Lower lobe of right lung (tissue), 2 donors: ENCODE results near the gene WDR59. TPM values are rescaled to one million over a fixed set of nuclear protein-coding genes. Genes with fewer than 3 reads are reported as not detected.

Source experiments
- ATAC-seq, 2 donors: fragments of 200-7000 bp; cut with Tn5 transposase; one replicate each; pipeline ENCODE4 v1.9.1; 2020 to 2022; ENCODE audit warnings: mild to moderate bottlenecking in 2 of 2, moderate library complexity in 2 of 2
- DNase-seq: peaks from one replicate; pipeline ENCODE4 v3.0.0-alpha.2; 2020
- H3K27ac ChIP-seq: fragments of 200-600 bp; one replicate; pipeline ENCODE4 v1.8.0; 2022
- H3K27me3 ChIP-seq: fragments of 200-600 bp; one replicate; pipeline ENCODE4 v1.8.0; 2022; ENCODE audit warnings: low read depth
- H3K36me3 ChIP-seq: fragments of 200-600 bp; one replicate; pipeline ENCODE4 v1.8.0; 2022; ENCODE audit warnings: mild to moderate bottlenecking
- H3K4me1 ChIP-seq: fragments of 200-600 bp; one replicate; pipeline ENCODE4 v1.8.0; 2022
- H3K4me3 ChIP-seq: fragments of 200-600 bp; one replicate; pipeline ENCODE4 v1.8.0; 2022; ENCODE audit warnings: mild to moderate bottlenecking
- H3K9me3 ChIP-seq: fragments of 200-600 bp; one replicate; pipeline ENCODE4 v1.8.0; 2022
- intact Hi-C: fragments of 100-400 bp; cut with DNase I; formaldehyde crosslinking; loops from one replicate; pipeline ENCODE4 v1.11.0; 2022
- total RNA-seq: library from RNA; stranded (reverse); fragmentation: NEBNext Ultra II Directional; extraction: Animal tissue kit (Norgen Biotek cat#: 25700); gene quantifications from one replicate; pipeline ENCODE4 v1.2.1, GENCODE V29; 2021
- TF ChIP-seq, protein P1 (sequence below): fragments of 200-600 bp; IDR thresholded peaks from one replicate; pipeline ENCODE4 v1.8.0; 2022; ENCODE audit warnings: antibody characterized with exemption, mild to moderate bottlenecking
- donor health status: DM: no; HTN: yes; CAD: no; lungs with severe emphysema.

The WDR59 gene
- total RNA-seq, 1 donor from 2014 or later = 49.5 TPM

DNA sequence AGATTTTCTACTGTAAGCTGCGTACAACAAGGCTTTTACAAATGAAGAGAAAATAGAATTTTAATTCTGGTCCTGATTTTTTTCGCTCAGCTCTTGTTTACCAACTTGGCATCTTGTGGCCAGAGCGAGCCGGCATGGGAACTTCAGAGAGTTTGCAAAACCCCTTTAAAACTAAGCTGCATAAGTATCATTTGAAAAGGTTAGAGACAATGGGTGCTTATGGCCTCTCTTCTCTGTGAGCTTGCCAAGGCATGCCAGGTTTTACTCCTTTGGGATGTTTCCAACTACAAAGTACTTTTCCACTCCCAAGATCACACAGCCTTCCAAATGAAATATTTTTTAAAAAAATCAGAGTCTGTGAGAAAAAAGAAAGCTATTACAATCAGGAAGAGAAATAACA lies 147.9 kb downstream of the WDR59 start:
- Histone ChIP-seq H3K9me3 (no peaks in the 10 kb centered on the region), H3K27me3 (no peaks in the 10 kb centered on the region), H3K27ac (no peak overlapping the region), H3K36me3 (no peaks in the 10 kb centered on the region), H3K4me3 (no peak overlapping the region), H3K4me1 (peaks cover 3% of the 10 kb centered on the region)
- intact Hi-C loops = no loop called here
- DNase-seq (no peak), ATAC-seq (no peak)
- TF ChIP-seq, protein P1, sequence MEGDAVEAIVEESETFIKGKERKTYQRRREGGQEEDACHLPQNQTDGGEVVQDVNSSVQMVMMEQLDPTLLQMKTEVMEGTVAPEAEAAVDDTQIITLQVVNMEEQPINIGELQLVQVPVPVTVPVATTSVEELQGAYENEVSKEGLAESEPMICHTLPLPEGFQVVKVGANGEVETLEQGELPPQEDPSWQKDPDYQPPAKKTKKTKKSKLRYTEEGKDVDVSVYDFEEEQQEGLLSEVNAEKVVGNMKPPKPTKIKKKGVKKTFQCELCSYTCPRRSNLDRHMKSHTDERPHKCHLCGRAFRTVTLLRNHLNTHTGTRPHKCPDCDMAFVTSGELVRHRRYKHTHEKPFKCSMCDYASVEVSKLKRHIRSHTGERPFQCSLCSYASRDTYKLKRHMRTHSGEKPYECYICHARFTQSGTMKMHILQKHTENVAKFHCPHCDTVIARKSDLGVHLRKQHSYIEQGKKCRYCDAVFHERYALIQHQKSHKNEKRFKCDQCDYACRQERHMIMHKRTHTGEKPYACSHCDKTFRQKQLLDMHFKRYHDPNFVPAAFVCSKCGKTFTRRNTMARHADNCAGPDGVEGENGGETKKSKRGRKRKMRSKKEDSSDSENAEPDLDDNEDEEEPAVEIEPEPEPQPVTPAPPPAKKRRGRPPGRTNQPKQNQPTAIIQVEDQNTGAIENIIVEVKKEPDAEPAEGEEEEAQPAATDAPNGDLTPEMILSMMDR = no peak

DNA sequence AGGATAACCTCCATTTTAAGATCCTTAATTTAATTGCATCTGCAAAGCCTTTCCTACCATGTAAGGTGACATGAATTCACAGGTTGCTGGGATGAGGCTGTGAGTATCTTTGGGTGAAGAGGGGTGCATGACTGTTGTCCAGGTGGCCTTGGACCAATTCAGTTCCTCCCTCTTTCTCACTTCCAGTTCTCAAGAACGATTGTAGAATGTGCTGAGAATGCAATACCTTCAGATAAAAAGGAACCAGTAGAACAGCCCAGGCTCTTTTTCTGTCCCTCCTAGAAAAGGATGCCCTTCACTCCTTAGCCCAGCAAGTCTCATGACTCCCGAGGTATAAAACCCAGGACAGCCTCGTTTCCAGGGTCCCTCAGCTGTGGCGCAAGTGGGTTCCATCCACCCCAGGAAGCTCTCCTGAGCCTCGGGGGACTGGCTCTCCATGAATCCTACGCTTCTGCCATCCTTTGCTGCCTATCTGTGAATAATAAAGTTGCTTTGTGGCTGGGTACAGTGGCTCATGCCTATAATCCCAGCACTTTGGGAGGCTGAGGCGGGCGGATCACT lies 148.7 kb downstream of the WDR59 start:
- DNase-seq = no peak
- H3K9me3 ChIP-seq = no peaks in the 10 kb centered on the region
- H3K27ac ChIP-seq = no peak overlapping the region
- H3K36me3 ChIP-seq = no peaks in the 10 kb centered on the region
- TF ChIP-seq, protein P1 = no peak
- no peaks in the 10 kb centered on the region for H3K27me3 ChIP-seq
- intact Hi-C loops = no loop called here
- peaks cover 3% of the 10 kb centered on the region for H3K4me1 ChIP-seq
- no peak for ATAC-seq
- H3K4me3 ChIP-seq = no peak overlapping the region

DNA sequence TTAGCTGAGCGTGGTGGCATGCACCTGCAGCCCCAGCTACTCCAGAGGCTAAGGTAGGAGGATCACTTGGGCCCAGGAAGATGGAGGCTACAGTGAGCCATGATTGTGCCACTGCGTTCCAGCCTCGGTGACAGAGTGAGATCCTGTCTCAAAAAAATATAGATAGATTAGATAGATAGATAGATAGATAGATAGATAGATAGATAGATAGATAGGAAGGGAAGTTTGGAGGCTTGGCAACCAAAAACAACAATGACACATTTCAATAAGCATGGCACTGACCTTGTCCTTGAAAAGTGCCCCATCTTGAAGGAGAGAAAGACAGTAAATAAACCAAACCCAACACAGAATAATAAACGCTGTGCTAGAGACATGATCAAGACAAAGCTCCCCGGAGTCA lies 152.7 kb downstream of the WDR59 start:
- DNase-seq (no peak), ATAC-seq (no peak)
- no peak overlapping the region for H3K4me3 ChIP-seq
- no peak overlapping the region for H3K27ac ChIP-seq
- no peaks in the 10 kb centered on the region for H3K4me1 ChIP-seq
- H3K36me3 ChIP-seq = no peaks in the 10 kb centered on the region
- peaks cover 11% of the 10 kb centered on the region for H3K9me3 ChIP-seq
- TF ChIP-seq, protein P1 = no peak
- no peaks in the 10 kb centered on the region for H3K27me3 ChIP-seq
- intact Hi-C loops = no loop called here

DNA sequence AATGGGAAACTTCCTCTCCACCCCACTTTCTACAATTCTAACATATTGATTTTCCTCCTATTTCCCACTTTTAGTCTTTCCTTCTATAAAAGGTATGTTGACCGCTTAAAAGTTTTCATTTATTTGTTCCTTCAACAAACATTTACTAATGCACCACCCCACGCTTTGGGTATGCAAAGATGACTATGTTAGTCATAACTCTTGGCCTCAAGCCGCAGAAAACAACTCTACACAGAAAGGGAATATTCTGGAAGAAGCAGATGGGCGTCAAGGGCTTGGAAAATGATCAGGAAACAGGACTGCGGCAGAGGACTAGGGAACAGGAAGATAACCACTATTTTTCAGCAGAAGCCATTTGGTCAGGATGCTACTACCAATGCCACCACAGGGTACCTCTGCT lies 153.5 kb downstream of the WDR59 start:
- Histone ChIP-seq H3K4me3 (no peak overlapping the region), H3K36me3 (no peaks in the 10 kb centered on the region)

DNA sequence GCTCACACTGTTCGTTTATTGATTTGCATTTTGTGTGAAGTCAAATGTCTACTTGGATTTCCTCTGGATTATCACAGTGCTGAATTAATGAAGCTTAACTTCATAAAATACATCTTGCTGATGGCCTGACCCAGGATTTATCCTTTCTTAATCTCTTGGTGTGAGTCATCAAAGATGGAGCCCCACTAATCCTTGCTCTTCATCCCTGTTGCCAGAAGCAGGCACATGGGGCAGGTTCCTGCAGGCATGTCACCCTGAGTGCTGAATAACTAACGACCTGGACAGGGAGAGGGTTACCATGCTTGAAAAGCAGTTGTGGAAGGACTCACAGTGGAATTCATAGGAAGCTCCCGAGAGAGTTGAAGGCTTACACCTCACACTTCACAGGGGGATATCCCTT lies 154.3 kb downstream of the WDR59 start:
- ATAC-seq = no peak

More for the DNA sequence above, 153.5 kb downstream of the WDR59 start:
- no peak for DNase-seq
- ATAC-seq = no peak
- Histone ChIP-seq H3K27ac (no peak overlapping the region), H3K9me3 (peaks cover 11% of the 10 kb centered on the region), H3K27me3 (no peaks in the 10 kb centered on the region), H3K4me1 (no peaks in the 10 kb centered on the region)
- intact Hi-C loops = no loop called here
- TF ChIP-seq, protein P1 = no peak

More for the DNA sequence above, 154.3 kb downstream of the WDR59 start:
- no peaks in the 10 kb centered on the region for H3K27me3 ChIP-seq
- H3K4me1 ChIP-seq = no peaks in the 10 kb centered on the region
- intact Hi-C loops = no loop called here
- no peaks in the 10 kb centered on the region for H3K36me3 ChIP-seq
- H3K27ac ChIP-seq = no peak overlapping the region
- TF ChIP-seq, protein P1 = no peak
- peaks cover 11% of the 10 kb centered on the region for H3K9me3 ChIP-seq
- H3K4me3 ChIP-seq = no peak overlapping the region
- no peak for DNase-seq
